Cerebellar cortex (tissue), 1 donor: ENCODE measurements around the gene ODAD2.

ENCODE experiments used
- DNase-seq: peaks from one replicate; pipeline ENCODE4 v3.0.0-alpha.2; 2015; ENCODE audit warnings: low spot score

ODAD2 gene

DNA sequence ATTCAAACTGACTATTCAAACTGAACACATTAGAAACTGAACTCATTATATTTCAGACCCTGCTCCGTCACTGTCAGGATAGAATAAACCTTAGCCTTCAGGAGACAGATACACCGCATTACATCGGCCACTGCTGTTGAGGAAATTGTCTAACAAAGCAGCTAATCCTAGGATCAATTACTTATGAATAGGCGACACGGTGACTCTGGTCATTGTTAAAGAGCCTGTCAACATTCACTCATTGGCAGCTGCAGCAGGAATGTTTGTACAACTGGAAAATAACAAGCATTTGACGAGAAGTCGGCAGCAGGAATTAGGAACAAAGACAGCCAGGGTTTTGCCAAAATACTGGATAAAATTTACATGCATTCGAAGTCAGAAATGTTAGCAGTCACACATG is 141.3 kb downstream of the ODAD2 start:
- DNase-seq: no peak

DNA sequence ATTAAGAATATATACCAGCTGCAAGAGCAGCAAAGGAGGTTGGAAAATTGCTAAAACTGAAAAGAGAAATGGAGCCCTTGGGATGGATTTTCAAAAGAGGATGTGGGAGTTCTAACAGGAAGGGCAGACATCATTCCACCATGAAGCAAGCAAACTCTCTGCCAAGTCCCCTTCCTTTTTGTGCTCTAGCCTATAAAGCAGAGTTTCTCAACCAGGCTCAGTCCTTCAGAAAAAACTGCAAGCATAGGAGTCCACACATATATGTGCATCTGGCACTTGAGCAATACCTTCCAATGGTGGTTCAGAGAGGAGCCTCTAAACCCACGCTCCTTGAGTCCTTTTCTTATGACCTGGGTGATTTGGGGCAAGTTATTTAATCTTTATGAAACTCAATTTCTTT is 154.7 kb downstream of the ODAD2 start:
- no peak for DNase-seq

- DNase-seq: no peak
Measured at GRCh38 chr10:27838901-27839300, 160.0 kb downstream of the ODAD2 start.

- peak; percentile 9 for DNase-seq
Measured at GRCh38 chr10:27838361-27838760, 160.5 kb downstream of the ODAD2 start.

DNA sequence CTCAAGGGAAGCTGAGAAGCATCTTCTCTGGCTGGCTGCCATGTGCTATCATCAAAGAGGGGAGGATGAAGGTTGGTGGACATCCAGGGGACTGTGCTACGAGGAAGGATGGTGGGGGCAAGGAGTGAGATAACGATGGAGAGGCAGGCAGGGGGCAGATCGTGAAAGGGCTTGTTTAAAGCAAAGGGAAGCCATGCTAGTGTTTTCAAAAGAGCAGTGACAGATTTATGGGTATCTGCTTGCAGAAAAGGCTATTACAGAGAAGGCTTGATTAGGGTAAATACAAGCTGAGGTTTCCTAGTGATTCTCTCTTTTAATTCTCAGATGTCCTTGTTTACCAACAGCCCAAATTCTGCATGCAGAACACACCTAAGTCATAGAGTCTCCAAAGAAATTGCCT is 164.4 kb downstream of the ODAD2 start:
- no peak for DNase-seq

- DNase-seq: no peak
Measured at GRCh38 chr10:27833792-27834191, 165.1 kb downstream of the ODAD2 start.

GRCh38 chr10:27832826-27833225 is 166.1 kb downstream of the ODAD2 start:
- DNase-seq: no peak

DNA sequence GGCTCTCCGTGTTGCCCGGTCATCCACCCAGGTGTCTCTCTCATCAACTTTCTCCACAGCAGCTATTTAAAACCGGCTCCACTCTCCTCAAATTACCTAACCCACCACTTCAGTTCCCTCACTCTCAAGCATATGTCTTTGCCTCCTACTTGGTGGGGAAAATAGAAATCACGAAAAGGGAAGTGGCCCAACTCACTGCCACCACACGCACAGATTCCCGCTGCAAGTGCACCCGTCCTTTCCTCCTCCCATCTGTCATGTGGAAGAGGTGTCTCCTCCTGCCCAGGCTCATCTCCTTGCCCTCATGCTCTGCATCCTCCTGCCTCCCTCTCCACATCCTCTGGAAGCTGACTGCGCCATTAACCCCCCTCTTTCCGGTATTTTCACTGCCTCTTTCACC is 172.5 kb downstream of the ODAD2 start:
- DNase-seq: no peak

- DNase-seq: no peak
Measured at GRCh38 chr10:27822301-27822700, 176.6 kb downstream of the ODAD2 start.

DNA sequence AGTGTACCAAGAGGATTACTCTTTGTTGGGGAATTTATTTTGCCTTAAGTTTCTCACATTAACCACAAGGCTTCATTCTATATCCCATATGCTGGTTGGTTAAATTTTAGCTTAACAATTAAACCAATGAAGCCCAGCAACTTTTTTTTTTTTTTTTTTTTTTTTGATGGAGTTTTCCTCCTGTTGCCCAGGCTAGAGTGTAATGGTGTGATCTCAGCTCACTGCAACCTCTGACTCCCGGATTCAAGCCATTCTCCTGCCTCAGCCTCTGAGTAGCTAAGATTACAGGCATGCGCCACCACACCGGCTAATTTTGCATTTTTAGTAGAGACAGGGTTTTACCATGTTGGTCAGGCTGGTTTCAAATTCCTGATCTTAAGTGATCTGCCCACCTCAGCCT is 178.2 kb downstream of the ODAD2 start:
- DNase-seq: no peak

GRCh38 chr10:27819781-27820531 is 178.9 kb downstream of the ODAD2 start:
- no peak for DNase-seq

DNA sequence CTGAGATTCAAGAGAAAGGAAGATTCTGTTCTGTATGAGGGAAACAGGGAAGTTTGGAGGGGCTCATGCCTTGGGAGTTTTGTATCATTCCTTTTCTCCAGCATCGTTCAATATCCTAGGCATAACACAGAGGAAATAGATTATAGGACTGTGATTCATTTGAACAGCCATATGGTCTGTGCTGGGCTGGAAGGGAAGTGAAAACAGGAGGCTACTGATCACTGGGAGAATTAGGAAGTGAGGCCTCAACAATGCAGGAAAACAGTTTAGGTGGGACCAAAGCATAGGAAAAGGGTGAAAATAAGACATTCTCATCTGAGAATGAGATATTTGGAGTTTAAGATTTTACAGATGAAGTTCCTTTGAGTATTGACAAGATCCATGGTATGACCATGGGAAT is 182.6 kb downstream of the ODAD2 start:
- no peak for DNase-seq

DNA sequence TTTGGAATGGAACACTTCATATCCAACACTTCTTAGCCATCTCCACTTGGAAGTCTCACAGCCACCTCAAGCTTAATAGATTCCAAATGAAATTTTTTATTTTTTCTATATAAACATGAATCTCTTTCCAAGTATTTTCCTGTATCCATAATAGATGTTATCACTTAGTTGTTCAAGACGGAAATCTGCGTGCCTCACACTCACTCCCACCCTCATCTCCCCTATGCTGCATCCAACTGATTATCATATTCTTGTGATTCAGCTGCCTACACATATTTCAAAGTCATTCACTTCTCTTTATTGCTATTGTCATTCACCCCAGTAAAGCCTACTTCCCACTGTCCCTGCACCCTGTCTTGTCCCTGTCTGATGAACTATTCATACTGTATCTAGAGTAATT is 183.0 kb downstream of the ODAD2 start:
- DNase-seq: no peak

DNA sequence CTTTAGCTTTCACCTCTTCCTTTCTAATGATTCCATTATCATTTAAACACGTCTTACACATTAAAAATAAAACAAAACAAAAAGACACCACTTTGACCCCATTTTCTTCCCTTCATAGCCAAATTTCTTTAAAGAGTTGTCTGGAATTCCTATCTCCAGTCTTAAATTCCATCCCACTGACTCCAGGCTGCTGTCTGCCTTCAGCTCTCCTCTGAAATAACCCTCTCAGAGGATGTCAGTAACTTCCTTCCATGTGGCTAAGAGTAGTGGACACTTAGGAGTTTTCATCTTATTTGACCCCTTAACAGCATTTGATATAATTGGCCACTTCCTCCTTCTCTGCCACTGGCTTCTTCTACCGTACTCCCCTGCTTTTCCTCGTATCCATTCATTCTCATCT is 183.6 kb downstream of the ODAD2 start:
- no peak for DNase-seq

DNA sequence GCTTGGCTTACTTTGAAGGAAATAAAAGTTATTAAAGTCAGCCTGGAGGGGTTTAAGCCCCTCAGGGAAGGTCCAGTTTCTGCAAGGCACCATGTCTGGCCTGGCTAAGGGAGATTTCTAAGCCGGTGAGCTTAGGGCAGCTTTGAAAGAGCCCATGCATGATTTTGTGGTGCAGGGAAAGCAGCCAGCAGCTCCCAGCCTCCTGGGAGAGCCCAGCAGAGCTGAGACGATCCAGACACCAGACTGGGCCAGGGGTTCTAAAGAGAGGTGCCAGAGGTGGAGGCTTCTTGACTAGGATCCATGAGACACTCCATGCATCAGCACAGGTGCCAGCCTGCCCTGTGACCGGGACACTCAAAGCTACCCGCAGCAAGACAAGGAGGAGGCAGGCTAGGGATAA is 193.7 kb downstream of the ODAD2 start:
- DNase-seq: no peak

GRCh38 chr10:27804136-27804535 is 194.7 kb downstream of the ODAD2 start:
- no peak for DNase-seq

DNA sequence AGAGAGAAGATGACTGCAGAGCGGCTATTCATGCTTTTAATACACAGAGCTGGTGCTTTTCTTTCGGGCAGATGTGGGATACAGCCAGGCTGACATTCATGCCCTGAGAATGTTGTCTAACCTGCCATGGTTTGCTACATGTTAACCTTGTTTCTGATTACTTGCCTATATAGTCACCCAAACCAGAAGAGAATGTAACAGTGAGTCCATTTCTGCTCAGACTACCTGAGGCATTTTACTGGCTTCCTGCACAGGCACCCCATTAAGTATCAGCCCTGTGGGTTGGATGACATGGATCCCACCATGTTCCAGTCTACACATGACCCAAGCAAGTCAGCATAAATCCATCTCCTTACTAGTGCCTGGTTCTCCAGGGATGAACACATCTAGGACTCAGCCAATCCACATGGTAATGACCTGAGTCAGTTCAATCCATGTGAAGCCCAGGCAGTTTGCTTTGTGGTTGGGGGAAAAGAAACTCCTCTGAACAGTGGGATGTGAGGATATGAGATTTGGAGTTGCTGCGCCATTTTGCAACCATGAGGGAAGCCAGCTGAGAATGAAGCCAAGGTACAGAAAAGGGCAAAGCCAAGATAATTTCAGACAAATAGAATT is 197.6 kb downstream of the ODAD2 start:
- DNase-seq: no peak

DNA sequence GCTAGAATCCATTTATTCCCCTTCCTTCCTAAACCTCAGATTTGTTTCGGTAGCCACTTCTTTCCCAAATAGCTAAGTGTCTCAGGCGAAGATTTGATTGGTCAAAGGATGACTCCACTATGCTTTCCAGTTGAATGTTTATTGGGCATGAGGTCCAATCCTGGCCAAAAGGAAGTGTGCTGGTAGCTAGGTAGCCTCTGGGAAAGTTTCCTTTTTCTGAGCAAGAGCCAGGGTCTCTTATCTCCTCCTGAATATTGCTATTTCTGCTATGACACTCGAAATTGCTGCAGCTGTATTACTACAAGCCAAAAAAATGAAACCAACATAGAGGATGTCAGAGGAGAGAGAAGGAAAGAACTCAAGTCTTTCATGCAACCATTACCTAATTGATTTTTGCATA is 199.8 kb downstream of the ODAD2 start:
- DNase-seq: no peak

DNA sequence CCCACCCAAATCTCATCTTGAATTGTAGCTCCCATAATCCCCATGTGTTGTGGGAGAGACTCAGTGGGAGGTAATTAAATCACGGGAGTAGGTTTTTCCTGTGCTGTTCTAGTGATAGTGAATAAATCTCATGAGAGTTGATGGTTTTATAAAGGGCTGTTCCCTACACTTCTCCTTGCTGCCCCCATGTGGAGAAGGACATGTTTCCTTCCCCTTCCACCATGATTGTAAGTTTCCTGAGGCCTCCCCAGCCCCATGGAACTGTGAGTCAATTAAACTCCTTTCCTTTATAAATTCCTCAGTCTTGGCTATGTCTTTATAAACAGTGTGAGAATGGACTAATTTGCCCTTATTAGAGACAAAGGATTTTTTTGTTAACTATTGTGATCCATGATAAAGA is 204.7 kb downstream of the ODAD2 start:
- DNase-seq: no peak

DNA sequence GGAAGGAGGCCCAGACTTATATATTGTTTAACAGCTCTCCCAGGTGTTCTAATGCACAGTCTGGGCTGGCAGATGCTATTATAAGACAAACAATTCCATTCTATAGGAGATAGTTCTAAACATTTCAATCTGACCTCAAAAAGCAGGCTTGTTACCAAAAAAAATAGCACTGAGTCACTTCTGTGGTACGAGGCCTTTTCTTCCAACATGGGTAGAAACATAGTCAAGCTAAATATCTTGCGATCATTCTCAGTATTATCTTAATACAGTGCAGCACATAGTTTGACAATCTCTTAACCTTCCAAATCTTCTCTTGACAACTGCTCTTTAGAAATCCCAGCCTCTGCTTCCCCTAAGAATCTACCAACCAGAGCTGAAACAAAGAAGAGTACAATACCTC is 206.7 kb downstream of the ODAD2 start:
- no peak for DNase-seq

DNA sequence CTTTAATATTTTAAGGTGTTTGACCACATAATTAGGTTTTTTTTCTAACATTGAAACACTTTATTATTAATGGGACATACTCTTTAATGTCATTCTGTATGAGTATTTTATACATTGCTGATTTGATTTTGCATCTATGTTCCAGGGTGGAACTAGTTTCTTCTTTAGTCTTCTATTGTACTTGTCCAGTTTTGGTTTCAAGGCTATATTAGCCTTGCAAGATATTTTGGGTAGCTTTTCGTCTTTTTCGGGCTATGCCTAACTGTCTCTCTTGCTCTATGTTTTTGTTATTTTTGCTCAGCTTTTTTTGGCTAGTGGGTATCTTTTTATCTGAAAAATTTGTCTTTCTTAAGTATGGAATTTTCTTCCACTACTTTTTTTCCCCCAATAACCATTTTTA is 214.6 kb downstream of the ODAD2 start:
- DNase-seq: no peak

- DNase-seq: peak; percentile 14
Measured at GRCh38 chr10:27783660-27784059, 215.2 kb downstream of the ODAD2 start.

DNA sequence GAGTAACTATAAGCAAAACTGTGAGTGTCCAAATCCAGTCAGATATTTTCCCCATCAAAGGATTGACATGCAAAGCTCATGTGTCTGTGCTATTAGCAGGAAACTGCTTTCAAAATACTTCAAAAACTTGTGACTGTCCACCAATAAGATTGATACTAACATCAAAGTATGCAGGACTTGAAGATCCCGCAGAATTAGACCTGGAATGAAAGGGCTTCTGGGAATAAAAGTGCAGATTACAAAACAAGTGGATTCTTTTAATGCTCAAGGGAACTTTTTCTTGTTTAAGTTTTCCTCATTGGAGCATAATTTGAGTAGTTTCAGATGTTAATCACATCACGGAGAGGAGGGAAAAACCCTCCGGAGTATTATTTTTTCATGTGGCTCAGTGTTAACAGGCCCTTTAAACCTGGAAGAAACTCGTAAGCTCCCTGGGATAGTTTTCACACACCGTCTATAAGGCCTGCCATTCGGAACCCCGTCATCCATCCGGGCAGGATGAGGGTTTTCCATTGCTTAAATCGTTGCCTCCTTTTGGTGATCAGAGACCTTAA is 219.3 kb downstream of the ODAD2 start:
- DNase-seq: no peak

- DNase-seq: no peak
Measured at GRCh38 chr10:27774831-27775230, 224.0 kb downstream of the ODAD2 start.
